B cell (primary cell): ENCODE data around the gene DAZAP1. TPM values are rescaled to one million over a fixed set of nuclear protein-coding genes. Genes with fewer than 3 reads are reported as not detected.

Experiments
- ATAC-seq: fragments of 200-7000 bp; cut with Tn5 transposase; one replicate; pipeline ENCODE4 v1.10.0; 2021; ENCODE audit warnings: low read depth, mild to moderate bottlenecking, moderate number of reproducible peaks, moderate library complexity
- CTCF ChIA-PET: fragments of 350-600 bp; sonication (Branson Sonifier 250); formaldehyde crosslinking; loops from one replicate; lab custom pipeline; 2021; ENCODE audit warnings: antibody characterized with exemption, inconsistent platforms; lab: Charles Lee
- POLR2A ChIA-PET: fragments of 350-600 bp; sonication (Branson Sonifier 250); formaldehyde crosslinking; loops from one replicate; lab custom pipeline; 2021; ENCODE audit warnings: antibody characterized with exemption; lab: Charles Lee
- DNase-seq: peaks from one replicate; pipeline ENCODE4 v3.0.0; 2013
- H2AFZ ChIP-seq: 2 replicates; pipeline ENCODE4 v1.6.1; 2012; ENCODE audit warnings: mild to moderate bottlenecking, low read depth, low read length; ENCODE audit not compliant: insufficient read depth, poor library complexity, severe bottlenecking
- H3K27ac ChIP-seq, 2 donors: 1 replicate in 1 of 2; 2 replicates in 1 of 2; pipeline ENCODE4 v1.5.1; 2012 to 2013; ENCODE audit warnings: low read length in 2 of 2, mild to moderate bottlenecking in 2 of 2, moderate library complexity in 1 of 2
- H3K27me3 ChIP-seq, 4 experiments: fragments of 200-600 bp in 1 of 4; sonication (generic) in 1 of 4; replicated peaks in 1 of 4; 1 replicate in 2 of 4; 2 replicates in 2 of 4; pipeline versions ENCODE4 v1.6.1 to v1.7.0; 2013 to 2016; ENCODE audit warnings: low read length in 3 of 4, mild to moderate bottlenecking in 2 of 4, mixed read lengths in 1 of 4, moderate library complexity in 1 of 4; ENCODE audit not compliant: insufficient read depth in 4 of 4, control insufficient read depth in 3 of 4; ENCODE audit errors: control extremely low read depth in 1 of 4
- H3K36me3 ChIP-seq, 2 experiments: replicated peaks in 1 of 2; 1 replicate in 1 of 2; 2 replicates in 1 of 2; pipeline versions ENCODE4 v1.6.1 to v1.7.1; 2013; ENCODE audit warnings: low read length in 1 of 2; ENCODE audit not compliant: insufficient read depth in 2 of 2, control insufficient read depth in 1 of 2; ENCODE audit errors: control extremely low read depth in 1 of 2, extremely low read depth in 1 of 2
- H3K4me1 ChIP-seq, 2 donors: fragments of 200-600 bp in 1 of 2; sonication (generic) in 1 of 2; 1 replicate in 1 of 2; 2 replicates in 1 of 2; pipeline versions ENCODE4 v1.5.1 to v1.6.1; 2013 to 2017; ENCODE audit warnings: low read length in 2 of 2; ENCODE audit not compliant: control insufficient read depth in 2 of 2, insufficient read depth in 2 of 2
- H3K4me2 ChIP-seq: replicated peaks from 2 replicates; pipeline ENCODE3; 2012; ENCODE audit warnings: mild to moderate bottlenecking, low read depth, low read length; ENCODE audit not compliant: poor library complexity, severe bottlenecking
- H3K4me3 ChIP-seq, 5 experiments: fragments of 200-600 bp in 1 of 5; sonication (generic) in 1 of 5; 1 replicate in 3 of 5; 2 replicates in 2 of 5; pipeline versions ENCODE4 v1.5.1 to v1.7.0; 2011 to 2016; ENCODE audit warnings: low read length in 4 of 5, mild to moderate bottlenecking in 4 of 5, low read depth in 2 of 5, control low read depth in 1 of 5, moderate library complexity in 1 of 5; ENCODE audit not compliant: insufficient read depth in 1 of 5; ENCODE audit errors: control extremely low read depth in 1 of 5, extremely low read depth in 1 of 5
- H3K79me2 ChIP-seq: fragments of 200-600 bp; sonication (generic); one replicate; pipeline ENCODE4 v1.6.0; 2016; ENCODE audit warnings: low read length; ENCODE audit not compliant: control insufficient read depth, insufficient read depth
- H3K9ac ChIP-seq: fragments of 200-600 bp; sonication (generic); 2 replicates; pipeline ENCODE4 v1.6.1; 2017; ENCODE audit warnings: mild to moderate bottlenecking, low read length, moderate library complexity
- H3K9me3 ChIP-seq, 3 donors: one replicate each; pipeline versions ENCODE4 v1.6.1 to v1.7.1; 2013; ENCODE audit warnings: low read length in 2 of 3; ENCODE audit not compliant: control insufficient read depth in 2 of 3, insufficient read depth in 1 of 3; ENCODE audit errors: control extremely low read depth in 1 of 3
- H4K20me1 ChIP-seq: 2 replicates; pipeline ENCODE4 v1.6.0; 2012; ENCODE audit warnings: mild to moderate bottlenecking, low read length; ENCODE audit not compliant: insufficient read depth, control insufficient read depth, poor library complexity, severe bottlenecking
- H3K27ac Mint-ChIP-seq: one replicate; pipeline ENCODE4 v1.8.0; 2021; ENCODE audit warnings: mixed read lengths
- H3K27me3 Mint-ChIP-seq: one replicate; pipeline ENCODE4 v1.8.0; 2021; ENCODE audit warnings: mixed read lengths
- H3K4me1 Mint-ChIP-seq: one replicate; pipeline ENCODE4 v1.8.0; 2021; ENCODE audit warnings: mixed read lengths
- H3K4me3 Mint-ChIP-seq: one replicate; pipeline ENCODE4 v1.8.0; 2021; ENCODE audit warnings: mixed read lengths
- H3K9me3 Mint-ChIP-seq: one replicate; pipeline ENCODE4 v1.8.0; 2022; ENCODE audit warnings: mixed read lengths; ENCODE audit not compliant: insufficient read depth
- CTCF ChIP-seq: fragments of 200-600 bp; IDR thresholded peaks from one replicate; pipeline ENCODE4 v1.8.0; 2022; ENCODE audit warnings: antibody characterized with exemption, mild to moderate bottlenecking
- EZH2 ChIP-seq: IDR thresholded peaks from 2 replicates; pipeline ENCODE4 v1.6.1; 2012; ENCODE audit warnings: borderline replicate concordance, low read depth, mild to moderate bottlenecking, moderate library complexity, low read length; ENCODE audit not compliant: insufficient read depth, poor library complexity, severe bottlenecking
- WGBS: methylation state at CpG from one replicate; pipeline ENCODE4 v1.1.5; 2013; ENCODE audit warnings: missing lambda C conversion rate; ENCODE audit not compliant: insufficient coverage; 5-methylcytosine and 5-hydroxymethylcytosine counted together
- intact Hi-C: fragments of 100-400 bp; cut with micrococcal nuclease; formaldehyde crosslinking; loops from one replicate; pipeline ENCODE4 v1.10.0; 2022
- polyA plus RNA-seq: library from polyadenylated mRNA; depleted of rRNA; stranded (reverse); fragments of >200 nt; gene quantifications from 2 replicates; pipeline ENCODE4 v1.2.3, GENCODE V29; 2012
- total RNA-seq, 2 donors: library from RNA; stranded (reverse); fragments of 120-200 nt in 1 of 2; gene quantifications; 1 replicate in 1 of 2; 2 replicates in 1 of 2; pipeline versions ENCODE4 v1.2.3 to v1.2.4, GENCODE V29; 2013 to 2022

Gene DAZAP1
- total and polyA plus RNA-seq, 2 donors (not counting 1 experiment from before 2014, with no cell fraction given) = 54.8 to 125 TPM

GRCh38 chr19:1401138-1401888 is 6.1 kb upstream of the DAZAP1 start, which contains the start of gene GAMT:
GAMT (minus strand) TSS chr19:1401542; CDS start chr19:1401476, 66 bp downstream.
- Histone ChIP-seq H3K36me3 (no peaks in the 10 kb centered on the region), H3K27ac (peak within 1 kb of the TSS in 1 of 2 donors; percentile 19), H3K27me3 (peaks cover 0 to 23% (median 5%) of the 10 kb centered on the region in 4 experiments), H3K9me3 (peaks cover 0 to 4% (median 0%) of the 10 kb centered on the region in 3 donors), H3K4me2 (peak within 1 kb of the TSS; percentile 99), H3K4me1 (peaks cover 17 to 24% of the 10 kb centered on the region in 2 donors), H4K20me1 (no peaks in the 10 kb centered on the region), H2AFZ (peak within 1 kb of the TSS; percentile 84), H3K9ac (peak within 1 kb of the TSS; percentile 74), H3K79me2 (no peaks in the 10 kb centered on the region), H3K4me3 (peak within 1 kb of the TSS; percentile 39 to 69 (median 60))
- Mint-ChIP-seq H3K9me3 (no peaks in the 10 kb centered on the region), H3K27ac (no peak within 1 kb of the TSS), H3K27me3 (peaks cover 4% of the 10 kb centered on the region), H3K4me1 (peaks cover 12% of the 10 kb centered on the region), H3K4me3 (peak within 1 kb of the TSS; percentile 76)
- ATAC-seq = peak; percentile 93
- under 1% methylated on average over 85 of the region's 87 CpGs for WGBS
- CTCF ChIA-PET = no interaction called here
- DNase-seq = peak; percentile 77
- POLR2A ChIA-PET = no interaction called here
- intact Hi-C loops = loop anchor here (1.0 kb wide), 1 partner anchor 18 kb away; the partner anchor contains the start of gene NDUFS7
- TF ChIP-seq CTCF (peak; percentile 71), EZH2 (no peak)

- CTCF ChIA-PET = interaction anchor here (1.5 to 1.6 kb wide), 2 partner anchors 19 to 122 kb away, joined by 4 to 5 read pairs; no protein-coding TSS in a partner anchor
- peaks cover 0 to 4% (median 0%) of the 10 kb centered on the region in 3 donors for H3K9me3 ChIP-seq
- no peaks in the 10 kb centered on the region for H3K79me2 ChIP-seq
- 18% methylated on average over 2 of the region's 11 CpGs for WGBS
- POLR2A ChIA-PET = no interaction called here
- peaks cover 17% of the 10 kb centered on the region for H3K4me1 Mint-ChIP-seq
- intact Hi-C loops = loop anchor here (1.0 kb wide), 1 partner anchor 19 kb away; the partner anchor contains the start of gene NDUFS7
- H3K27ac Mint-ChIP-seq = no peak overlapping the region
- H3K4me3 Mint-ChIP-seq = peak overlapping the region; percentile 65
- H3K4me2 ChIP-seq = peak overlapping the region; percentile 99
- H3K4me3 ChIP-seq = peak overlapping the region; percentile 10 to 69 (median 60)
- H3K9ac ChIP-seq = peak overlapping the region; percentile 74
- H3K27me3 ChIP-seq = peaks cover 0 to 23% (median 5%) of the 10 kb centered on the region in 4 experiments
- DNase-seq (no peak), ATAC-seq (no peak)
- H3K27ac ChIP-seq = no peak overlapping the region
- TF ChIP-seq EZH2 (no peak), CTCF (no peak)
- H3K9me3 Mint-ChIP-seq = no peaks in the 10 kb centered on the region
- no peaks in the 10 kb centered on the region for H4K20me1 ChIP-seq
- H3K36me3 ChIP-seq = no peaks in the 10 kb centered on the region
- peaks cover 22 to 30% of the 10 kb centered on the region in 2 donors for H3K4me1 ChIP-seq
- H2AFZ ChIP-seq = peak overlapping the region; percentile 84
- H3K27me3 Mint-ChIP-seq = peaks cover 4% of the 10 kb centered on the region
Measured at GRCh38 chr19:1401889-1402217, 5.5 kb upstream of the DAZAP1 start.
